ENCODE data around the gene F13A1. TPM values are rescaled to one million over a fixed set of nuclear protein-coding genes. Genes with fewer than 3 reads are reported as not detected.

F13A1 gene
- 10 to 100 TPM; 43.1 to 47.7 TPM for total RNA-seq
- 1 to 10 TPM; 8.7 to 9.8 TPM for polyA plus RNA-seq (ENCODE audit: insufficient read length in 2 of 2)
- long read RNA-seq, donor 1, partial matches to known transcripts, result 0 of 2 reads
- long read RNA-seq, donor 1, other reads (novel, unspliced or antisense), result 0 of 2 reads
- long read RNA-seq, donor 2, partial matches to known transcripts, result 0 of 1 reads
- long read RNA-seq, donor 2, other reads (novel, unspliced or antisense), result 0 of 1 reads
- long read RNA-seq, donor 3, partial matches to known transcripts, result 0 of 1 reads
- long read RNA-seq, donor 3, other reads (novel, unspliced or antisense), result 0 of 1 reads
- long read RNA-seq, donor 4, transcript F13A1-201 (15 exons, 3,999 nt), result major isoform, 14 of 19 reads
- long read RNA-seq, donor 4, partial matches to known transcripts, result 5 of 19 reads
- long read RNA-seq, donor 4, other reads (novel, unspliced or antisense), result 0 of 19 reads

GRCh38 chr6:6319952-6320811 lies at the start of gene F13A1:
TSS of gene F13A1 (minus strand) at chr6:6320662. CDS start at chr6:6318664, 1,998 bp downstream.
- Histone ChIP-seq H3K27ac (ENCODE audit: low read depth, low read length) (no peak within 1 kb of the TSS), H3K27me3 (ENCODE audit: control insufficient read depth, insufficient read depth, low read length) (peaks cover 19% of the 10 kb centered on the region)
- WGBS (ENCODE audit: insufficient coverage), result 4% methylated on average over 37 of the region's 39 CpGs

GRCh38 chr6:6368684-6369052 lies 48.2 kb upstream of the F13A1 start:
- H3K27ac ChIP-seq (ENCODE audit: low read depth, low read length), result no peak overlapping the region
- 100% methylated on average over 1 of the region's 1 CpG for WGBS (ENCODE audit: insufficient coverage)
- H3K4me1 ChIP-seq (ENCODE audit: control insufficient read depth, insufficient read depth, low read length), result no peaks in the 10 kb centered on the region
- no peak overlapping the region for H3K4me3 ChIP-seq (ENCODE audit: low read depth, low read length)
- DNase-seq (ENCODE audit: low read depth in 4 of 6, low spot score in 6 of 6), result no peak
- no peaks in the 10 kb centered on the region for H3K9me3 ChIP-seq (ENCODE audit: control insufficient read depth, insufficient read depth, low read length)
- no peaks in the 10 kb centered on the region for H3K36me3 ChIP-seq (ENCODE audit: control insufficient read depth, insufficient read depth, low read length)
- H3K27me3 ChIP-seq (ENCODE audit: control insufficient read depth, insufficient read depth, low read length), result no peaks in the 10 kb centered on the region

More at GRCh38 chr6:6319952-6320811, at the start of gene F13A1:
- peak in 2 of 6 donors; percentile 17 to 70 for DNase-seq (ENCODE audit: low read depth in 4 of 6, low spot score in 6 of 6)
- Histone ChIP-seq H3K9me3 (ENCODE audit: control insufficient read depth, insufficient read depth, low read length) (no peaks in the 10 kb centered on the region), H3K36me3 (ENCODE audit: control insufficient read depth, insufficient read depth, low read length) (no peaks in the 10 kb centered on the region), H3K4me3 (ENCODE audit: low read depth, low read length) (peak within 1 kb of the TSS; percentile 7), H3K4me1 (ENCODE audit: control insufficient read depth, insufficient read depth, low read length) (peaks cover 12% of the 10 kb centered on the region)

- Histone ChIP-seq H3K27ac (ENCODE audit: low read depth, low read length) (no peak overlapping the region), H3K36me3 (ENCODE audit: control insufficient read depth, insufficient read depth, low read length) (no peaks in the 10 kb centered on the region), H3K4me1 (ENCODE audit: control insufficient read depth, insufficient read depth, low read length) (no peaks in the 10 kb centered on the region), H3K9me3 (ENCODE audit: control insufficient read depth, insufficient read depth, low read length) (no peaks in the 10 kb centered on the region), H3K27me3 (ENCODE audit: control insufficient read depth, insufficient read depth, low read length) (no peaks in the 10 kb centered on the region), H3K4me3 (ENCODE audit: low read depth, low read length) (no peak overlapping the region)
- DNase-seq (ENCODE audit: low read depth in 4 of 6, low spot score in 6 of 6), result no peak
- no CpG with 5 or more reads among the region's 3 CpGs for WGBS (ENCODE audit: insufficient coverage)
Observed at GRCh38 chr6:6368040-6368683, 47.7 kb upstream of the F13A1 start.

GRCh38 chr6:6366803-6367202 lies 46.3 kb upstream of the F13A1 start:
- Histone ChIP-seq H3K36me3 (ENCODE audit: control insufficient read depth, insufficient read depth, low read length) (no peaks in the 10 kb centered on the region), H3K4me3 (ENCODE audit: low read depth, low read length) (no peak overlapping the region), H3K9me3 (ENCODE audit: control insufficient read depth, insufficient read depth, low read length) (no peaks in the 10 kb centered on the region), H3K27me3 (ENCODE audit: control insufficient read depth, insufficient read depth, low read length) (no peaks in the 10 kb centered on the region), H3K4me1 (ENCODE audit: control insufficient read depth, insufficient read depth, low read length) (no peaks in the 10 kb centered on the region), H3K27ac (ENCODE audit: low read depth, low read length) (no peak overlapping the region)
- WGBS (ENCODE audit: insufficient coverage), result 43% methylated on average over 8 of the region's 8 CpGs
- peak in 2 of 6 donors; percentile 46 to 66 for DNase-seq (ENCODE audit: low read depth in 4 of 6, low spot score in 6 of 6)

- no peaks in the 10 kb centered on the region for H3K4me1 ChIP-seq (ENCODE audit: control insufficient read depth, insufficient read depth, low read length)
- H3K36me3 ChIP-seq (ENCODE audit: control insufficient read depth, insufficient read depth, low read length), result no peaks in the 10 kb centered on the region
- 76% methylated on average over 4 of the region's 4 CpGs for WGBS (ENCODE audit: insufficient coverage)
- H3K27me3 ChIP-seq (ENCODE audit: control insufficient read depth, insufficient read depth, low read length), result no peaks in the 10 kb centered on the region
- no peaks in the 10 kb centered on the region for H3K9me3 ChIP-seq (ENCODE audit: control insufficient read depth, insufficient read depth, low read length)
- DNase-seq (ENCODE audit: low read depth in 4 of 6, low spot score in 6 of 6), result no peak
- H3K4me3 ChIP-seq (ENCODE audit: low read depth, low read length), result no peak overlapping the region
- no peak overlapping the region for H3K27ac ChIP-seq (ENCODE audit: low read depth, low read length)
Observed at GRCh38 chr6:6365242-6365641, 44.8 kb upstream of the F13A1 start.

- WGBS (ENCODE audit: insufficient coverage), result 79% methylated on average over 4 of the region's 5 CpGs
- no peaks in the 10 kb centered on the region for H3K9me3 ChIP-seq (ENCODE audit: control insufficient read depth, insufficient read depth, low read length)
- H3K27me3 ChIP-seq (ENCODE audit: control insufficient read depth, insufficient read depth, low read length), result no peaks in the 10 kb centered on the region
- no peak for DNase-seq (ENCODE audit: low read depth in 4 of 6, low spot score in 6 of 6)
- H3K4me1 ChIP-seq (ENCODE audit: control insufficient read depth, insufficient read depth, low read length), result no peaks in the 10 kb centered on the region
- no peak overlapping the region for H3K4me3 ChIP-seq (ENCODE audit: low read depth, low read length)
- no peaks in the 10 kb centered on the region for H3K36me3 ChIP-seq (ENCODE audit: control insufficient read depth, insufficient read depth, low read length)
- H3K27ac ChIP-seq (ENCODE audit: low read depth, low read length), result no peak overlapping the region
Observed at GRCh38 chr6:6362056-6362840, 41.8 kb upstream of the F13A1 start.

GRCh38 chr6:6357530-6357929 lies 37.1 kb upstream of the F13A1 start:
- no peak overlapping the region for H3K27ac ChIP-seq (ENCODE audit: low read depth, low read length)
- WGBS (ENCODE audit: insufficient coverage), result no CpG with 5 or more reads among the region's 3 CpGs
- peaks cover 4% of the 10 kb centered on the region for H3K4me1 ChIP-seq (ENCODE audit: control insufficient read depth, insufficient read depth, low read length)
- no peaks in the 10 kb centered on the region for H3K9me3 ChIP-seq (ENCODE audit: control insufficient read depth, insufficient read depth, low read length)
- DNase-seq (ENCODE audit: low read depth in 4 of 6, low spot score in 6 of 6), result peak in 2 of 6 donors; percentile 21 to 51
- no peak overlapping the region for H3K4me3 ChIP-seq (ENCODE audit: low read depth, low read length)
- no peaks in the 10 kb centered on the region for H3K36me3 ChIP-seq (ENCODE audit: control insufficient read depth, insufficient read depth, low read length)
- no peaks in the 10 kb centered on the region for H3K27me3 ChIP-seq (ENCODE audit: control insufficient read depth, insufficient read depth, low read length)

- WGBS (ENCODE audit: insufficient coverage), result 43% methylated on average over 3 of the region's 6 CpGs
- Histone ChIP-seq H3K9me3 (ENCODE audit: control insufficient read depth, insufficient read depth, low read length) (no peaks in the 10 kb centered on the region), H3K27ac (ENCODE audit: low read depth, low read length) (no peak overlapping the region), H3K36me3 (ENCODE audit: control insufficient read depth, insufficient read depth, low read length) (no peaks in the 10 kb centered on the region), H3K27me3 (ENCODE audit: control insufficient read depth, insufficient read depth, low read length) (no peaks in the 10 kb centered on the region), H3K4me3 (ENCODE audit: low read depth, low read length) (no peak overlapping the region), H3K4me1 (ENCODE audit: control insufficient read depth, insufficient read depth, low read length) (peaks cover 4% of the 10 kb centered on the region)
- DNase-seq (ENCODE audit: low read depth in 4 of 6, low spot score in 6 of 6), result peak in 2 of 6 donors; percentile 64
Observed at GRCh38 chr6:6357032-6357431, 36.6 kb upstream of the F13A1 start.

GRCh38 chr6:6352772-6353171 lies 32.3 kb upstream of the F13A1 start:
- Histone ChIP-seq H3K9me3 (ENCODE audit: control insufficient read depth, insufficient read depth, low read length) (no peaks in the 10 kb centered on the region), H3K36me3 (ENCODE audit: control insufficient read depth, insufficient read depth, low read length) (no peaks in the 10 kb centered on the region), H3K4me3 (ENCODE audit: low read depth, low read length) (no peak overlapping the region), H3K27ac (ENCODE audit: low read depth, low read length) (no peak overlapping the region), H3K27me3 (ENCODE audit: control insufficient read depth, insufficient read depth, low read length) (no peaks in the 10 kb centered on the region), H3K4me1 (ENCODE audit: control insufficient read depth, insufficient read depth, low read length) (peaks cover 4% of the 10 kb centered on the region)
- WGBS (ENCODE audit: insufficient coverage), result 98% methylated on average over 4 of the region's 6 CpGs
- DNase-seq (ENCODE audit: low read depth in 4 of 6, low spot score in 6 of 6), result no peak

Measured in spinal cord (tissue), 10 donors.